BLaER1 (cell line): ENCODE results near the gene HSF5.
A peak's percentile ranks its signal among the peaks of the same experiment; 100 is the strongest.
"Not testable (repeated sequence)": the region's sequence is repeated elsewhere in the genome, so short reads cannot be mapped to it uniquely, and the experiment has no call there.

Source experiments
- H3K27ac ChIP-seq: shearing (Covaris generic); formaldehyde crosslinking; 2 replicates; pipeline ENCODE4 v1.8.1; 2022
- H3K27me3 ChIP-seq: shearing (Covaris generic); formaldehyde crosslinking; 2 replicates; pipeline ENCODE4 v1.8.1; 2022
- H3K36me3 ChIP-seq: shearing (Covaris generic); formaldehyde crosslinking; 2 replicates; pipeline ENCODE4 v1.8.1; 2022
- H3K4me1 ChIP-seq: shearing (Covaris generic); formaldehyde crosslinking; 2 replicates; pipeline ENCODE4 v1.8.1; 2022
- H3K4me2 ChIP-seq: shearing (Covaris generic); formaldehyde crosslinking; 2 replicates; pipeline ENCODE4 v1.8.1; 2022
- H3K4me3 ChIP-seq: shearing (Covaris generic); formaldehyde crosslinking; 2 replicates; pipeline ENCODE4 v1.8.1; 2022
- H3K9ac ChIP-seq: shearing (Covaris generic); formaldehyde crosslinking; 2 replicates; pipeline ENCODE4 v1.8.1; 2022
- H3K9me3 ChIP-seq: shearing (Covaris generic); formaldehyde crosslinking; 2 replicates; pipeline ENCODE4 v1.8.1; 2022
- H4K20me1 ChIP-seq: shearing (Covaris generic); formaldehyde crosslinking; 2 replicates; pipeline ENCODE4 v1.8.1; 2022
- Cebpa-rat ChIP-seq: shearing (Covaris generic); IDR thresholded peaks from 2 replicates; pipeline ENCODE4 v1.8.1; 2022

The HSF5 gene

GRCh38 chr17:58410714-58411407 lies 77.3 kb downstream of the HSF5 start:
- H3K27ac ChIP-seq, result no peak overlapping the region
- H3K4me2 ChIP-seq, result no peak overlapping the region
- no peaks in the 10 kb centered on the region for H3K27me3 ChIP-seq
- TF ChIP-seq Cebpa-rat, result no peak
- H3K36me3 ChIP-seq, result no peaks in the 10 kb centered on the region
- H3K4me3 ChIP-seq, result no peak overlapping the region
- H3K9ac ChIP-seq, result no peak overlapping the region
- no peaks in the 10 kb centered on the region for H3K9me3 ChIP-seq
- H3K4me1 ChIP-seq, result no peaks in the 10 kb centered on the region
- H4K20me1 ChIP-seq, result no peaks in the 10 kb centered on the region

- Histone ChIP-seq H3K36me3 (no peaks in the 10 kb centered on the region), H3K4me3 (no peak overlapping the region), H3K9me3 (no peaks in the 10 kb centered on the region), H3K4me2 (no peak overlapping the region), H4K20me1 (no peaks in the 10 kb centered on the region), H3K27ac (no peak overlapping the region), H3K9ac (no peak overlapping the region), H3K27me3 (no peaks in the 10 kb centered on the region), H3K4me1 (no peaks in the 10 kb centered on the region)
- no peak for TF ChIP-seq Cebpa-rat
Observed at GRCh38 chr17:58409432-58409831, 78.8 kb downstream of the HSF5 start.

- H3K27me3 ChIP-seq, result no peaks in the 10 kb centered on the region
- no peak for TF ChIP-seq Cebpa-rat
- H4K20me1 ChIP-seq, result no peaks in the 10 kb centered on the region
- no peaks in the 10 kb centered on the region for H3K36me3 ChIP-seq
- H3K27ac ChIP-seq, result no peak overlapping the region
- H3K4me1 ChIP-seq, result peaks cover 19% of the 10 kb centered on the region
- no peaks in the 10 kb centered on the region for H3K9me3 ChIP-seq
- H3K9ac ChIP-seq, result no peak overlapping the region
- no peak overlapping the region for H3K4me2 ChIP-seq
- no peak overlapping the region for H3K4me3 ChIP-seq
Observed at GRCh38 chr17:58403311-58403710, 84.9 kb downstream of the HSF5 start.

GRCh38 chr17:58402679-58403078 lies 85.5 kb downstream of the HSF5 start:
- peak overlapping the region; percentile 69 for H3K4me2 ChIP-seq
- no peaks in the 10 kb centered on the region for H3K9me3 ChIP-seq
- H3K27ac ChIP-seq, result no peak overlapping the region
- H4K20me1 ChIP-seq, result no peaks in the 10 kb centered on the region
- no peak for TF ChIP-seq Cebpa-rat
- H3K36me3 ChIP-seq, result no peaks in the 10 kb centered on the region
- H3K27me3 ChIP-seq, result no peaks in the 10 kb centered on the region
- H3K4me3 ChIP-seq, result no peak overlapping the region
- no peak overlapping the region for H3K9ac ChIP-seq
- H3K4me1 ChIP-seq, result peaks cover 19% of the 10 kb centered on the region

- Histone ChIP-seq H3K9me3 (no peaks in the 10 kb centered on the region), H3K4me1 (peaks cover 19% of the 10 kb centered on the region), H3K4me3 (no peak overlapping the region), H3K27me3 (no peaks in the 10 kb centered on the region), H3K36me3 (no peaks in the 10 kb centered on the region), H3K4me2 (peak overlapping the region; percentile 69), H4K20me1 (no peaks in the 10 kb centered on the region), H3K9ac (no peak overlapping the region), H3K27ac (no peak overlapping the region)
- TF ChIP-seq Cebpa-rat, result no peak
Observed at GRCh38 chr17:58402047-58402446, 86.2 kb downstream of the HSF5 start.

- H3K27ac ChIP-seq, result no peak overlapping the region
- no peak overlapping the region for H3K4me3 ChIP-seq
- TF ChIP-seq Cebpa-rat, result no peak
- H3K36me3 ChIP-seq, result no peaks in the 10 kb centered on the region
- no peaks in the 10 kb centered on the region for H3K27me3 ChIP-seq
- H3K9ac ChIP-seq, result no peak overlapping the region
- no peaks in the 10 kb centered on the region for H3K9me3 ChIP-seq
- no peak overlapping the region for H3K4me2 ChIP-seq
- no peaks in the 10 kb centered on the region for H4K20me1 ChIP-seq
- peaks cover 21% of the 10 kb centered on the region for H3K4me1 ChIP-seq
Observed at GRCh38 chr17:58401287-58401686, 86.9 kb downstream of the HSF5 start.

GRCh38 chr17:58400826-58401225 lies 87.4 kb downstream of the HSF5 start:
- no peak overlapping the region for H3K4me3 ChIP-seq
- no peak for TF ChIP-seq Cebpa-rat
- H4K20me1 ChIP-seq, result no peaks in the 10 kb centered on the region
- H3K27me3 ChIP-seq, result no peaks in the 10 kb centered on the region
- H3K36me3 ChIP-seq, result no peaks in the 10 kb centered on the region
- H3K9me3 ChIP-seq, result no peaks in the 10 kb centered on the region
- no peak overlapping the region for H3K9ac ChIP-seq
- no peak overlapping the region for H3K4me2 ChIP-seq
- H3K27ac ChIP-seq, result no peak overlapping the region
- peaks cover 23% of the 10 kb centered on the region for H3K4me1 ChIP-seq

- Histone ChIP-seq H3K27me3 (no peaks in the 10 kb centered on the region), H3K4me2 (no peak overlapping the region), H3K9me3 (no peaks in the 10 kb centered on the region), H3K36me3 (no peaks in the 10 kb centered on the region), H3K4me1 (peaks cover 23% of the 10 kb centered on the region), H3K27ac (no peak overlapping the region), H3K4me3 (no peak overlapping the region), H4K20me1 (no peaks in the 10 kb centered on the region), H3K9ac (no peak overlapping the region)
- no peak for TF ChIP-seq Cebpa-rat
Observed at GRCh38 chr17:58399974-58400373, 88.2 kb downstream of the HSF5 start.

- Histone ChIP-seq H3K27me3 (no peaks in the 10 kb centered on the region), H4K20me1 (no peaks in the 10 kb centered on the region), H3K36me3 (no peaks in the 10 kb centered on the region), H3K27ac (no peak overlapping the region), H3K9me3 (no peaks in the 10 kb centered on the region), H3K4me3 (no peak overlapping the region), H3K9ac (no peak overlapping the region), H3K4me2 (no peak overlapping the region), H3K4me1 (peaks cover 23% of the 10 kb centered on the region)
- TF ChIP-seq Cebpa-rat, result no peak
Observed at GRCh38 chr17:58398574-58399266, 89.5 kb downstream of the HSF5 start.

- H3K36me3 ChIP-seq, H3K4me2 ChIP-seq, H4K20me1 ChIP-seq, H3K27me3 ChIP-seq, H3K9me3 ChIP-seq, H3K27ac ChIP-seq, H3K4me3 ChIP-seq, H3K9ac ChIP-seq: not testable (repeated sequence)
- peaks cover 13% of the 10 kb centered on the region for H3K4me1 ChIP-seq
Observed at GRCh38 chr17:58397421-58397820, 90.8 kb downstream of the HSF5 start.
